GM23338 (cell line): Measurements from ENCODE around the gene MMP17. TPM values are rescaled to one million over a fixed set of nuclear protein-coding genes. Genes with fewer than 3 reads are reported as not detected.
"Not testable (repeated sequence)": the region's sequence is repeated elsewhere in the genome, so short reads cannot be mapped to it uniquely, and the experiment has no call there.

Experiments
- ATAC-seq: fragments of 200-7000 bp; cut with Tn5 transposase; 3 replicates; pipeline ENCODE4 v1.9.1; 2020
- DNase-seq: peaks from one replicate; pipeline ENCODE4 v3.0.0-alpha.2; 2015; ENCODE audit warnings: low spot score
- H2AFZ ChIP-seq: fragments of 200-600 bp; sonication (generic); 2 replicates; pipeline ENCODE4 v1.8.0; 2016; ENCODE audit warnings: antibody characterized with exemption, mild to moderate bottlenecking, moderate library complexity
- H3F3A ChIP-seq: fragments of 200-600 bp; sonication (generic); replicated peaks from 2 replicates; pipeline ENCODE4 v1.8.0; 2017; ENCODE audit warnings: antibody characterized with exemption, mixed run types, low read depth
- H3K27ac ChIP-seq: fragments of 200-600 bp; sonication (generic); 2 replicates; pipeline ENCODE4 v1.6.1; 2016; ENCODE audit warnings: low read depth
- H3K27me3 ChIP-seq: fragments of 200-600 bp; sonication (generic); 2 replicates; pipeline ENCODE4 v1.8.0; 2016; ENCODE audit warnings: mild to moderate bottlenecking, mixed run types, moderate library complexity; ENCODE audit not compliant: insufficient read depth
- H3K36me3 ChIP-seq: fragments of 200-600 bp; sonication (generic); 2 replicates; pipeline ENCODE4 v1.8.0; 2016; ENCODE audit warnings: mild to moderate bottlenecking; ENCODE audit not compliant: insufficient read depth
- H3K4me1 ChIP-seq: fragments of 200-600 bp; sonication (generic); 2 replicates; pipeline ENCODE4 v1.8.0; 2016; ENCODE audit warnings: mild to moderate bottlenecking, moderate library complexity; ENCODE audit not compliant: insufficient read depth
- H3K4me2 ChIP-seq: fragments of 200-600 bp; sonication (generic); 2 replicates; pipeline ENCODE4 v1.7.1; 2017; ENCODE audit warnings: mixed run types
- H3K4me3 ChIP-seq: fragments of 200-600 bp; sonication (generic); 2 replicates; pipeline ENCODE4 v1.6.1; 2016; ENCODE audit warnings: mixed run types
- H3K79me2 ChIP-seq: fragments of 200-600 bp; sonication (generic); replicated peaks from 2 replicates; pipeline ENCODE4 v1.8.0; 2017; ENCODE audit warnings: mild to moderate bottlenecking; ENCODE audit not compliant: insufficient read depth
- H3K9me2 ChIP-seq: fragments of 200-600 bp; sonication (generic); 2 replicates; pipeline ENCODE4 v1.8.0; 2017; ENCODE audit not compliant: insufficient read depth
- H4K20me1 ChIP-seq: fragments of 200-600 bp; sonication (generic); replicated peaks from 2 replicates; pipeline ENCODE4 v1.8.0; 2017; ENCODE audit warnings: mild to moderate bottlenecking; ENCODE audit not compliant: insufficient read depth
- H3K27ac Mint-ChIP-seq: 2 replicates; pipeline ENCODE4 v1.8.0; 2020; ENCODE audit warnings: inconsistent platforms, mild to moderate bottlenecking, moderate library complexity, mixed read lengths
- H3K27me3 Mint-ChIP-seq: 3 replicates; pipeline ENCODE4 v1.8.0; 2022; ENCODE audit warnings: low read depth, mild to moderate bottlenecking, moderate library complexity, mixed read lengths, inconsistent platforms; ENCODE audit not compliant: insufficient read depth, poor library complexity
- H3K36me3 Mint-ChIP-seq: 3 replicates; pipeline ENCODE4 v1.8.0; 2021; ENCODE audit warnings: low read depth, mild to moderate bottlenecking, inconsistent platforms, moderate library complexity, mixed read lengths
- H3K4me1 Mint-ChIP-seq: 3 replicates; pipeline ENCODE4 v1.8.0; 2020; ENCODE audit warnings: mild to moderate bottlenecking, inconsistent platforms, mixed read lengths
- H3K4me3 Mint-ChIP-seq: 3 replicates; pipeline ENCODE4 v1.8.0; 2021; ENCODE audit warnings: moderate library complexity, mild to moderate bottlenecking, inconsistent platforms, mixed read lengths
- H3K9me3 Mint-ChIP-seq: 3 replicates; pipeline ENCODE4 v1.8.0; 2020; ENCODE audit warnings: moderate library complexity, mild to moderate bottlenecking, inconsistent platforms, mixed read lengths
- CREB1 ChIP-seq: fragments of 250-450 bp; sonication (Bioruptor Pico); IDR thresholded peaks from 2 replicates; pipeline ENCODE4 v1.5.0; 2020; ENCODE audit warnings: low read depth, mild to moderate bottlenecking, moderate library complexity
- ETS1 ChIP-seq: IDR thresholded peaks from 2 replicates; pipeline ENCODE4 v1.6.1; 2016; ENCODE audit warnings: antibody characterized with exemption
- EZH2 ChIP-seq: fragments of 200-600 bp; sonication (generic); IDR thresholded peaks from one replicate; pipeline ENCODE4 v1.8.0; 2017; ENCODE audit warnings: antibody characterized with exemption, mild to moderate bottlenecking, low read depth; ENCODE audit not compliant: unreplicated experiment
- EZH2phosphoT487 ChIP-seq: fragments of 200-600 bp; sonication (generic); IDR thresholded peaks from one replicate; pipeline ENCODE4 v1.8.1; 2018; ENCODE audit warnings: antibody characterized with exemption; ENCODE audit not compliant: unreplicated experiment
- JUNB ChIP-seq: IDR thresholded peaks from one replicate; pipeline ENCODE4 v1.6.1; 2016; ENCODE audit warnings: antibody characterized with exemption; ENCODE audit not compliant: unreplicated experiment
- NANOG ChIP-seq: IDR thresholded peaks from 2 replicates; pipeline ENCODE4 v1.6.1; 2016; ENCODE audit warnings: antibody characterized with exemption, borderline replicate concordance
- POLR2AphosphoS5 ChIP-seq: IDR thresholded peaks from 2 replicates; pipeline ENCODE4 v1.6.1; 2016; ENCODE audit warnings: antibody characterized with exemption, low read depth
- REST ChIP-seq: IDR thresholded peaks from one replicate; pipeline ENCODE4 v1.6.1; 2018; ENCODE audit warnings: antibody characterized with exemption; ENCODE audit not compliant: unreplicated experiment
- STAT1 ChIP-seq: IDR thresholded peaks from one replicate; pipeline ENCODE4 v1.6.1; 2016; ENCODE audit warnings: antibody characterized with exemption; ENCODE audit not compliant: unreplicated experiment
- ZNF114 ChIP-seq: fragments of 250-450 bp; sonication (Bioruptor Pico); IDR thresholded peaks from 2 replicates; pipeline ENCODE4 v1.5.0; 2020; ENCODE audit warnings: mild to moderate bottlenecking, moderate library complexity
- ZNF331 ChIP-seq: fragments of 250-450 bp; sonication (Bioruptor Pico); IDR thresholded peaks from 2 replicates; pipeline ENCODE4 v1.5.0; 2020; ENCODE audit warnings: low read depth, mild to moderate bottlenecking, moderate library complexity
- polyA plus RNA-seq: library from polyadenylated mRNA; unstranded; fragments of >200 nt; fragmentation: Nextera tagmentation; extraction: Ambion mirVana; gene quantifications from 2 replicates; pipeline ENCODE4 v1.2.1, GENCODE V29; 2016
- total RNA-seq: library from RNA; depleted of rRNA; stranded (reverse); fragments of >200 nt; shearing (Covaris generic); gene quantifications from 2 replicates; pipeline ENCODE4 v1.2.3, GENCODE V29; 2014
- TF ChIP-seq, protein P1 (sequence below), 2 experiments: fragments of 200-600 bp in 1 of 2; sonication (generic) in 1 of 2; conservative IDR thresholded peaks; 2 replicates each; pipeline versions ENCODE4 v1.5.1 to v1.6.1; 2016 to 2017; ENCODE audit warnings: antibody characterized with exemption in 2 of 2, low read depth in 2 of 2, mild to moderate bottlenecking in 2 of 2, moderate library complexity in 1 of 2

Gene MMP17
- total and polyA plus RNA-seq, 2 experiments from 2014 or later, result 10.4 to 48.5 TPM

GRCh38 chr12:131891722-131892121 is 63.5 kb downstream of the MMP17 start:
- not testable (repeated sequence) for H3K36me3 ChIP-seq

GRCh38 chr12:131892711-131893604 is 64.8 kb downstream of the MMP17 start:
- H4K20me1 ChIP-seq, result no peaks in the 10 kb centered on the region
- no peak overlapping the region for H3K4me2 ChIP-seq
- H3K9me3 Mint-ChIP-seq, result peaks cover 2% of the 10 kb centered on the region; the same call in 2 of the 3 replicates
- H3K27me3 Mint-ChIP-seq, result peaks cover 8% of the 10 kb centered on the region
- H3K36me3 ChIP-seq, result no peaks in the 10 kb centered on the region; the same call in 1 of the 2 replicates
- peak overlapping the region; percentile 52; the same call in 1 of the 2 replicates for H2AFZ ChIP-seq
- H3K27me3 ChIP-seq, result no peaks in the 10 kb centered on the region
- H3K79me2 ChIP-seq, result peaks cover 18% of the 10 kb centered on the region
- no peaks in the 10 kb centered on the region for H3K9me2 ChIP-seq
- ATAC-seq (no peak), DNase-seq (no peak)
- H3F3A ChIP-seq, result peaks cover 13% of the 10 kb centered on the region
- no peak overlapping the region for H3K27ac Mint-ChIP-seq
- H3K4me3 Mint-ChIP-seq, result no peak overlapping the region
- peaks cover 10% of the 10 kb centered on the region; the same call in 2 of the 3 replicates for H3K36me3 Mint-ChIP-seq
- no peak overlapping the region for H3K4me3 ChIP-seq
- peaks cover 10% of the 10 kb centered on the region; the same call in 1 of the 2 replicates for H3K4me1 ChIP-seq
- peaks cover 18% of the 10 kb centered on the region for H3K4me1 Mint-ChIP-seq
- no peak overlapping the region for H3K27ac ChIP-seq
- TF ChIP-seq ZNF331 (CRISPR knock-in tag) (no peak), REST (no peak), JUNB (no peak), POLR2AphosphoS5 (no peak), ETS1 (no peak), EZH2 (no peak), EZH2phosphoT487 (no peak), STAT1 (no peak), CREB1 (no peak), ZNF114 (CRISPR knock-in tag) (no peak), NANOG (no peak)
- TF ChIP-seq, protein P1, sequence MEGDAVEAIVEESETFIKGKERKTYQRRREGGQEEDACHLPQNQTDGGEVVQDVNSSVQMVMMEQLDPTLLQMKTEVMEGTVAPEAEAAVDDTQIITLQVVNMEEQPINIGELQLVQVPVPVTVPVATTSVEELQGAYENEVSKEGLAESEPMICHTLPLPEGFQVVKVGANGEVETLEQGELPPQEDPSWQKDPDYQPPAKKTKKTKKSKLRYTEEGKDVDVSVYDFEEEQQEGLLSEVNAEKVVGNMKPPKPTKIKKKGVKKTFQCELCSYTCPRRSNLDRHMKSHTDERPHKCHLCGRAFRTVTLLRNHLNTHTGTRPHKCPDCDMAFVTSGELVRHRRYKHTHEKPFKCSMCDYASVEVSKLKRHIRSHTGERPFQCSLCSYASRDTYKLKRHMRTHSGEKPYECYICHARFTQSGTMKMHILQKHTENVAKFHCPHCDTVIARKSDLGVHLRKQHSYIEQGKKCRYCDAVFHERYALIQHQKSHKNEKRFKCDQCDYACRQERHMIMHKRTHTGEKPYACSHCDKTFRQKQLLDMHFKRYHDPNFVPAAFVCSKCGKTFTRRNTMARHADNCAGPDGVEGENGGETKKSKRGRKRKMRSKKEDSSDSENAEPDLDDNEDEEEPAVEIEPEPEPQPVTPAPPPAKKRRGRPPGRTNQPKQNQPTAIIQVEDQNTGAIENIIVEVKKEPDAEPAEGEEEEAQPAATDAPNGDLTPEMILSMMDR (conservative IDR thresholded peaks at IDR 0.05; ENCODE audit: low read depth in 2 of 2), result no peak

More at GRCh38 chr12:131891722-131892121, 63.5 kb downstream of the MMP17 start:
- not testable (repeated sequence) for H3K4me2 ChIP-seq, H3F3A ChIP-seq, DNase-seq, H4K20me1 ChIP-seq, H3K27ac ChIP-seq, H3K4me3 Mint-ChIP-seq, H3K9me2 ChIP-seq, H3K79me2 ChIP-seq, H3K27me3 Mint-ChIP-seq, H3K9me3 Mint-ChIP-seq, H3K4me3 ChIP-seq, H2AFZ ChIP-seq, H3K27me3 ChIP-seq, ATAC-seq, H3K27ac Mint-ChIP-seq, H3K4me1 ChIP-seq, H3K36me3 Mint-ChIP-seq
- peaks cover 15% of the 10 kb centered on the region for H3K4me1 Mint-ChIP-seq
